Stimulated activated CD8-positive, alpha-beta memory T cell treated with anti-CD3 and anti-CD28 coated beads, Interleukin-4, amount 100 ng/mL, for 4 hours (primary cell): ENCODE results near the gene NAGLU.
A peak's percentile ranks its signal among the peaks of the same experiment; 100 is the strongest.

Experiments used
- DNase-seq, 2 donors: peaks; one replicate each; pipeline ENCODE4 v3.0.0-alpha.2; 2020; ENCODE audit warnings: low read depth in 2 of 2, low spot score in 1 of 2

NAGLU gene

DNA sequence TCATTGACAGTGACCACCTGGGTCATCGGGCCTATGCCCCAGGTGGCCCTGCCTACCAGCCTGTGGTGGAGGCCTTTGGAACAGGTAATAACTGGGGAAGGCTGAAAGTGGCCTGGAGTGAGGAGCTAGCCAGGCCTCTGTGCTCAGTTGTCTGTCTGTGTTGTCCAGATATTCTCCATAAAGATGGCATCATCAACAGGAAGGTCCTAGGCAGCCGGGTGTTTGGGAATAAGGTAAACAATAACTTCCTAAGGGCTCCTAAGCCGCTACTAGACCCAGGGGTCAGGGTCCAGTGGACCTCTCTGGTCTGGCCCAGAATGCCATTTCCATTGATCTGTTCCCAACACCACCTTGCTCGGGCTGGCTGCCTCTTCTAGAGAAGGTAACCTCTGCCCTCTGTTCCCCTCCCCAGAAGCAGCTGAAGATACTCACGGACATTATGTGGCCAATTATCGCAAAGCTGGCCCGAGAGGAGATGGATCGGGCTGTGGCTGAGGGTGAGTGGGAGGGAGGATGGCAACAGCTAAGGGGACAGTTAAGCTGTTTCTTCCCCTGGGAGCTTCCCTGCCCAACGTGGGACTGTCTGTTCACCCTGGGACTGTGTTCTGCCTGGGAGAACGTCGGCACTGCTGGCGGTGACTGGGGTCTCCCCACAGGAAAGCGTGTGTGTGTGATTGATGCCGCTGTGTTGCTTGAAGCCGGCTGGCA, 28.9 kb downstream of the NAGLU start:
- DNase-seq = no peak

DNA sequence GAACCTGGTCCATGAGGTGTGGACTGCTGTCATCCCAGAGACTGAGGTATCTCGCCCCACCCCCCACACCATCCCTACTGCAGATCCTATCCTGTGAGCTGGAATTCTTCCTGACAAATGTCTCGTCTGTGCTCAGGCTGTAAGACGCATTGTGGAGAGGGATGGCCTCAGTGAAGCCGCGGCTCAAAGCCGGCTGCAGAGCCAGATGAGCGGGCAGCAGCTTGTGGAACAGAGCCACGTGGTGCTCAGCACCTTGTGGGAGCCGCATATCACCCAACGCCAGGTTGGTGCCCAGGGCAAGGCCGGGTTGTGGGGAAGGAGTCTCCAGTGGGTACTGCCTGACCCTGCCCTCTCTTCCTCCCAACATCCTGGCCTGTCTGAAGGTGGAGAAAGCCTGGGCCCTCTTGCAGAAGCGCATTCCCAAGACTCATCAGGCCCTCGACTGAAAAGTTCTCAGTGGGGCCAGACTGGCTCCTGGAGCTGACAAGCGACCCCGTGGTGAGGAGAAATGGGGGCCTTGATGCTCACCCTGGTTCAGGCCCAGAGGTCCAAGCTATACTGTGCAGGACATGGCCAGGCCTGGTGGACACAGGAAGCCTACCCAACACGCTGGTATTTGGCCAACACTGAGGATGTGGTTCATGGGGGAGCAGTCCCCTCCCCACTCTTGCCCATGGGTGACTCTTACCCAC, 29.6 kb downstream of the NAGLU start:
- DNase-seq = no peak

DNA sequence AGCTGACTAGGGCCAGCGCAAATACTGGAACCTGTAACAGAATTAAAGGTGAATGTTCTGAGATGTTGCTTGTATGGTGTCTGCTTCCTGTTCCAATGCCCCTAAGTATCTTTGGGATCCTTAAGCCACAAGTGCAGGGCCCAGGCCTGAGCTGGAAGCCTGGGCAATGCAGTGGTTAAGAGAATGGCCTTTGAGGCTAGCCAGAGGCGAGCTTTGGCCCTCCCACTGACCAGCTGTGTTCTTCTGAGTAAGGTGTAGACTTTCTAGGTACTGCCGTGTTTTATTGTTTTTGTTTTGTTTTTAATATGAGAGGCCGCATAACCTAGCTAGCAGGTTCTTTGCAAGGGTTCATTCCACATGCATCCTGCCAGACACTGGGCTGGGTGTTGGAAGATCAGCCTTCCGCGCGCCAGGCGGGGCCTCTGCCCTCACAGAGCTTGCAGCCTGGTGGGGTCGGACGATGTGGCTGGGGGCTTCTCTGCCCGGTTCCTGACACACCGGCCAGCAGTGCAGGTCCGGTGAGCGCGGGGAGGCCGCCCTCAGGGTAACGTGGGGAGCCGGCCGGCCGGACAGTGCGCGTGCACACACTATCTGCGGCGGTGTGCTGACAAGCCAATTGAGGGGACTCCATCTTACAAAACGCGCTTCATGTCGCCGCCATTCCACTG, 30.3 kb downstream of the NAGLU start:
- DNase-seq = no peak

DNA sequence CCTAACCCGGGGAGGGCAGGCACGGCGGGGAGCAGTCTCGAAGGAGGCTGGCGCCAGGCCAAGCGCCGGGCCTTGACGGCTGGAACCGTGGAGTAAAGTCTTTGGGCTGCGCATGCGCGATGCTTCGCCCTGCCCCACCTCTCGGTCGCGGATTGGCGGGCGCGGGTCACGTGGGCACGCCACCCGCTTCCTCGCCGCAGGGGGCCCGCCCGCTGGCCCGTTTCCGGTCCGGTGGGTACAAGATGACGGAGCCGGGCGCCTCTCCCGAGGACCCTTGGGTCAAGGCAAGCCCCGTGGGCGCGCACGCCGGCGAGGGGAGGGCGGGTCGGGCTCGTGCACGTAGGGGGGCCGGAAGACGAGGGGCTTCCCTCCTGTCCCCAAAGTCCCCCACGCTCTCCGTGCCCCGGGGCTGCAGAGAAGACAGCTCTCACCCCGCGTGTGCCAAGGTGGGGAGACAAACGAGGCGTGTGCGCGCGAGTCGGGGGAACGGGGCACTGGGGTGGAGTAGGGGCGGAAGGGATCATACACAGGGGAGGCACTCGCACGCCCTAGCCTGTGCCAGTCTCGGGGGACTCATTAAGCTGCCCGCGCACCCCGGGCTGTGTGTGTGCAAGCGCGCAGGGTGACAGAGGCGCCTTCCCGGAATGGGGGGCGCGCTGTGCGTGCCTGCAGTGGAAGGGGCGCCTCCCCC, 31.0 kb downstream of the NAGLU start, which contains the start of gene MLX:
TSS of gene MLX (plus strand) at position 218 of the 691 bp plus-strand sequence. CDS start at position 243, 25 bp downstream.
- peak; percentile 72 to 86 for DNase-seq

DNA sequence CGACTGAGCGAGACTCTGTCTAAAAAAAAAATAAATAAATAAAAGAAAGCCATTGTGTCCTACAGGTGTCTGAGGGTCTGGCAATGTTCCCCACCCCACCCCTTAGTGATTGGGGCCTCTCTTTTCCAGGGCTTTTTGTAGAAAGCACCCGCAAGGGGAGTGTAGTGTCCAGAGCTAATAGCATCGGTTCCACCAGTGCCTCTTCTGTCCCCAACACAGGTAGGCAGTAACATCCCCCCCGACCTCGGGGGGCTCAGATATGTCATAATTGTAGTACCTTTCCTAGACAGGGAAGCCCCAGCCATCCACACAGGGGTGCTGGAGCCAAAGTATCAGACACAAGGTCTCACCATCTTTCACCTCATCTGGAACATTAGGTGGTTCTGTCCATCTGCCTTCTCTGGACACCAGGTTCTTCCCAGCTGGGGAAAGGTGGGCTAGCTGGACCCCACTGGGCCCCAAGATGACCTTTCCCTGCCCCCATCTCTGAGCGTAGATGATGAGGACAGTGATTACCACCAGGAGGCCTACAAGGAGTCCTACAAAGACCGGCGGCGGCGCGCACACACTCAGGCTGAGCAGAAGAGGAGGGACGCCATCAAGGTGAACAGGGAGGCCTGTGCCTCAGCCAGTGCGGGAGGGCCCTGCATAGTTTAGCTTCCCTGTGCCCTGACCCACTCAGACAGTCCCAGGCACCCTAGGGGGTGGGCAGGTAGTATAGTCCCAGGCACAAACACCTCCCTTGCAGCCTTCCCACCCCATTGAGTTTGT, 32.5 kb downstream of the NAGLU start:
- DNase-seq = no peak

DNA sequence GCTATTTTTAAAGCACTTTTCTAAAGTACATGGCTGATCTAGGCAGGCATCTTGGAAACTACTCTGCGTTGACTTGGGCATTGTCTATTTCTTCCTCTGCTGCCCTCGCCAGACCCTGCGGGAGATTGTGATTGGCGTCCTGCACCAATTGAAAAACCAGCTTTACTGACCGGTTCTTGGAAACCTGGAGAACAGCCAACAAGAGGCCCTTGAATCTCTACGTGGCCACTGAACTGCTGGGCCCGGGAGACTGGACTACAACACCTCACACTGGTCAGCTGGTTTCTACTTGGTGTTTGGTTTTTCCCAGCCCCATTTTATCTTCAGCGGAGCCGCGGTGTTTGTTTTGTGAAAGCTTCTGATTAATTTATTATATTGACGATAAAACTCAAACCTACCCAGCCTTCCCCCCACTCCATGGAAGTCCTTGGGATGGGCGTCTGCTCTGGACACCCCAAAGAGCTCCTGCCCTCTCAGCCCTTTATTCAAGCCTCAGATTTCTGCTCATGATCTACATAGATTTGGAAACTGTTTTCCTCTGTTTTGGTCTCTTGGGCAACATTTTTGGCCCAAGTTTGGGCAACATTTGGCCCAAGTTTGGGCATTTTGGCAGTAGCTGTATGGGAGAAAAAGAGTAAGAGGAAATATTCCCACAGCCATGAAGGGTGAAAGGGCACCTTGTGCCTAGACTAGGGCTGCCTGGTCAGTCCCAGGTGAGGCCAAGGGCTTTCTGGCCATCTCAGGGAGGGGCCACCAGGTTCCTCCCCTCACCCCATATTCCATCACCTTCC, 35.6 kb downstream of the NAGLU start:
- no peak for DNase-seq

DNA sequence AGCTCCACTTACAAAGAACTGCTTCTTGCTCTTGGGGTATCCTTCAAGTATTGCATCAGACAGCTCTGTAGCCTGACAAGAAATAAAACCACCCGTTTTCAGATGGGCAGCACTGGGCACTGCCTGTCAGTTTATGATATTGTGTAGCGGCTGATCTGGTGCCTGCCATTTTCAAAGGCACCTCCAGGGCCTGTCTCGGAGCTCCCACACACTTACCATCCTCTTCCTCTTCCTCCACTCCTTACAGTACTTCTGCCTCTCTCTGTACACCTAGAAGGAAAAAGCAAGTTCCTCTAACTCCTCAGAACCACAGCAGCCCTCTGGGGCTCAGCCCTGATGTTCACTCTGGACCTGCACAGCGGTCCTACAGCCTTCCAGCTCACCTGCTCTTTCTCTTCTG, 37.1 kb downstream of the NAGLU start:
- DNase-seq = no peak

DNA sequence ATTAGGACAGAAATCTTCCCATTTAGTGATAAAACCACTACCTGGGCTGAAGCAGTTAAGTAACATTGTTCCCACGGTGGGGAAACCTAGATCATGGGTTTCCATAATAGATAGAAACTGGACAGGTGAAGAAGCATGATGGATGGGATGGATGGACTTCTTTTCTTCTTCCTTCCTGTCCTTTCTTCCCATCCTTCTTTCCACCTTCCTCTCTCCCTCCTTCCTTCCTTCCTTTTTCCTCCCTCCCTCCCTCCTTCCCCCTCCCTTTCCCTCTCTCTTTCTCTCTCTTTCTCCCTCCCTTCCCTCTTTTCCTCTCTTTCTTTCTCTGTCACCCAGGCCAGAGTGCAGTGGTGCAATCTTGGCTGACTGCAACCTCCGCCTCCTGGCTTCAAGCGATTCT, 38.4 kb downstream of the NAGLU start:
- DNase-seq = no peak

DNA sequence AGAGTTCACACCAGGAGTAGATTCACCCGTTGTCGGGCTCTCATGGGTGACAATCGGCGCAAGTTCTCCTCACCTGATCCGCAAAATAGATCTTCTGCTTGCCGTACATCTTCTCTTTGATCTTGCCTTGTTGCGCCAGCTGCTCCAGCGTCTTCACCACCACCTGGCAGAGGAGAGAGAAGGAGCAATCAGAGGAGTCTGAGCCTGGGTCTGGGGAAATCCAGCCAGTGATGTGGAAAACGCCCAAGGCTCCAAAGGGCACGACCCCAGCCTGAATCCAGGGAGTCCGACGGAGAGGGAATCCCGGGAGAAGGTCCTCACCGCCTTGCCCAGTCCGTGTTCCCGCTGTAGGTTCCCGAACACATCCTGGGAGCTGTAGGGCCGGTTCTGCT, 41.1 kb downstream of the NAGLU start:
- no peak for DNase-seq

DNA sequence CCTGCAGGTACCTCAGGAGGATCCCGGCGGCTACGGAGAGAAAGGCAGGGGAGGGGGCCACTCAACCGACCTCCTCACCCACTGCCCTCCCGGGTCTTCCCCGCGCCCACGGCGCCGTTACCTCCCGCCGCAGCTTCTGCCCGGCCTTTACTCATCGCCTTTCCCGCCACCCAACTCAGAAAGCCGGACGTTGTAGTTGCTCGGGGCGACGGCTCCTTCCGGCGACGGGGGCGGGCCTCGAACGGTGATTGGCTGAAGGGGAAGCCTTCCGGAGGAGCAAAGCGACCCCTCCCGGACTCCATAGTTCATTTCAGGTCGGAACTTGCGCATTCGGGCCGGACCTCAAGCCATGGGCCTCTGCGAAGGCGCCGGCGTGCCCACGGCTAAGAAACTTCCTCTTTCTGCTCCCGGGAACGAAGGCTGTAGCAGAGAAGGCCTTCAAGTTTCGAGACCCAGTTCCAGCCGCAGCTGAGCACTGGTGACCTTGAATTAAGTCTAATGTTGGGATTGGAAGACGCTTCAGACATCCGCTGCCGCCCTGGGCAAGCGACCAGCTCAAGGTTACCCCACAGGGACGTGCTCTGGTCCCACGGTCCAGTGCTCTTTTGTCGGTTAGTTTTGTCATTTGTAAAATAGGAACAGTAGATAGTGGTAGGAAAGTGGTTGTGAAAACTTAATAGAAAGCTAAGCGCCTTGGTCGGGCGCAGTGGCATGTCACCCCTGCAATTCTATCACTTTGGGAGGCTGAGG, 41.7 kb downstream of the NAGLU start, which contains the start of gene PSMC3IP:
TSS of gene PSMC3IP (minus strand) at position 198 of the 750 bp plus-strand sequence. CDS start at position 155, 43 bp downstream.
- DNase-seq = peak; percentile 80 to 81

DNA sequence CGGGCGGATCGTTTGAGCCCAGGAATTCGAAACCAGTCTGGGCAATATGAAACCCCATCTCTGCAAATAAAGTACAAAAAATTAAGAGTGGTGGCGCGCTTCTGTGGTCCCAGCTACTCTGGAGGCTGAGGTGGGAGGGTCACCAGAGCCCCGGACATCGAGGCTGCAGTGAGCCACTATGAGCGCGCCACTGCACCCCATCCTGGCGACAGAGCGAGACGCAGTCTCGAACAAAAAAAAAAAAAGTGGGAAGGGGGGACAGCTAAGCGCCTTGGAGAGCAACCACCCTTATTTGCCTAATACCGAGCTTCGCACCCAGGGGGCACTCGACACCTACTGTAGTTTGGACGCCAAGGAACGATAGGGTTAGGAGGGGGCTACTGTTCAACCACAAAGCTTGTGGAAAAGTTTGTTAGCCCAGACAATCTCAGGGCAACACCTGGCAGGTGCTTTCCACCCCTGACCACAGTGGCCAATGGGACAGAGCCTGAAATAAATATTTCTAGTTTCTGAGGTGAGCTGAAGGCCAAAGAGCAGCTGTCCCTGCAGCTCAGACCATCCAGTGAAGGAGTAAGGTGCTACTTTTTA, 42.3 kb downstream of the NAGLU start:
- peak in 1 of 2 donors; percentile 27 for DNase-seq

DNA sequence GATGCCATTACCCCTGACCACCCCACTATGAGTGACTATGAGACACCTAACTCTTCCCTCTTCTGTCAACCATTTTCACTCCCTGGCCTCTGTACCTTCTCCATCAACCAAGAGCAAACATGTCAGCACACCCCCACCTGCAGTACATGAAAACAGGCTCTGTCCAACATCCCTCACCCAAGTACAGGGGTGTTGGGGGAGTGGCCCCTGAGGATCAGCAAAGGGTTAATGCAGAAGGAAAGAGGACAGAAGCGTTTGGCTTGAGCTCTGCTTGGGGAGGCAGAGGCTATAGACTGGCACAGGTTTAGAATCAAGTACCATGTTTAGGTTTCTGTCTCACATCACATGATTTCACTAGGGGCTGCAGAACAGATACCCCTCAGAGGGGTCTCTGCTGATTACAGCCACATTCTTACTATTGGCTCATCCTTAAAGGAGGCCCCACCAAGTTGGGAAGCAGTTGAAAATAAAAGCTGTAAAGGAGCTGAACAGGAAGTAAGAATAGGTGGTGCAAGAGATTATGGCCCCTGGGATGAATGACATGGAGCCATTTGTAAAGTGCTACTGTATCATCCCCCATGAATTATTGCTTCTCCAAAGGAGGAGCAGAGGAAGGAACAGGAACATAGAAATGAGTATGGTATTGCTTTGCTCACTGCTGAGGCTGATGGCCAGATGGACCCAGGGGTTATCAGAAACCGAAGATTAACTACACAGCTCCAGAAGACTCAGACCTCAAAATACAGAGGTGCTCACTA, 43.9 kb downstream of the NAGLU start:
- DNase-seq = no peak

DNA sequence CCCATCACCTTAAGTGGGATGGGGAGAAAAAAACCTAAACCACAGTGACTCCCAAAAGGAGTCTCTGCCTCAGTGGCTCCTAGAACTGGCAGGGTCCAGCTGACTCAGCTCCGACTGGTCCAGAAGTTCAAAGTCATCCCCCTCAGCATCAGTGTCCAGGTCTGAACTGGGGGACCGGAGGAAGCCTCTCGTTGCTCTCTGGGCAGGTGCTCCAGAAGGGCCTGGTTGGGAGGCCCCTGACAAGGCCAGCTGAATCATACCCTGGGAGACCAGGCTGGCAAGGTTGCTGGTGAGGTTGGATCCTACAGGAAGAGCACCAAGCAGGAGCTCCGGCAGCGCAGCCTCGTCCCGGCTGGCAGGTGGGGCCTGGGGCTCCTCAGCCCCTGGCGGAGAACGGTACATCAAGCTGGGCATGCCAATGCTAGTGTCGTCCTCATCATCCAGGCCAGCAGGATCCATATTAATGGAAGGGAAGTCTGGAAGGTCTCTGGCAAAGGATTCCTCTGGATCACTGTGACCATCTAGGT, 45.8 kb downstream of the NAGLU start:
- DNase-seq = no peak

DNA sequence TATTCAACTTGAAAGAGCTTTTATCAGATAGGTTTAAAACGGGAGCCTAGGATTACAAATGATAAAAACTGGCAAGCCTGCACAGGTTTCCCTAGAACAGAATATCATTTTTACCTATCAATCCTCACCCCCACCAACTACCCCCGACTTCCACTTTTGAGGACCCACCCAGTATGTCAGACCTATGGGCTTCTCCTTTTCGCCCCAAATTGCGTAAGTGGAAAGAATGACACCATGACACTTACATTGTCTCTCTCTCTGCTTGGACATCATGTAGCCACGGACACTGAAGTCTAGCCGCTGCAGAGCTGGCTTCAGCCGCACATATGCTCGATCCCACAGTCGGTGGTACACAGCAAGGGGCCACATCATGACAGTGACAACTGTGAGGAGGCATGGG, 48.8 kb downstream of the NAGLU start:
- DNase-seq = no peak

DNA sequence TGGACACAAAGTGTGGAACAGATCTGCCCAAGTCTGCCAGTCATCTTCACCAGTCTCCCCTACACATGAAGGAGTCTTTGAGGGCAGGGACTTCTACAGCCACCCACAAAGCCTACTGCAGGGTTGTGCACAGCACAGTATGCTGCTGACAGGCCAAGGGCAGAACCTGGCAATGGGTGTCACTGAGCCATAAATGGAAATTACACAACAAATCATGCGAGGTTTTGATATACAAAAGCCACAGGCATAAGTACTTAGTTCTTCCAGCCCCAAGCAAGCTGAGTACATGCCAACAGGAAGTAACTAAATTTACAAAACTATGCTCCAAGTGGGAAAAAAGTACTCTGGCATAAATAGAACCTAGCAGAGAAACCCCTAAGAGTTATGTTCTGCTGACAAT, 49.3 kb downstream of the NAGLU start:
- DNase-seq = no peak

DNA sequence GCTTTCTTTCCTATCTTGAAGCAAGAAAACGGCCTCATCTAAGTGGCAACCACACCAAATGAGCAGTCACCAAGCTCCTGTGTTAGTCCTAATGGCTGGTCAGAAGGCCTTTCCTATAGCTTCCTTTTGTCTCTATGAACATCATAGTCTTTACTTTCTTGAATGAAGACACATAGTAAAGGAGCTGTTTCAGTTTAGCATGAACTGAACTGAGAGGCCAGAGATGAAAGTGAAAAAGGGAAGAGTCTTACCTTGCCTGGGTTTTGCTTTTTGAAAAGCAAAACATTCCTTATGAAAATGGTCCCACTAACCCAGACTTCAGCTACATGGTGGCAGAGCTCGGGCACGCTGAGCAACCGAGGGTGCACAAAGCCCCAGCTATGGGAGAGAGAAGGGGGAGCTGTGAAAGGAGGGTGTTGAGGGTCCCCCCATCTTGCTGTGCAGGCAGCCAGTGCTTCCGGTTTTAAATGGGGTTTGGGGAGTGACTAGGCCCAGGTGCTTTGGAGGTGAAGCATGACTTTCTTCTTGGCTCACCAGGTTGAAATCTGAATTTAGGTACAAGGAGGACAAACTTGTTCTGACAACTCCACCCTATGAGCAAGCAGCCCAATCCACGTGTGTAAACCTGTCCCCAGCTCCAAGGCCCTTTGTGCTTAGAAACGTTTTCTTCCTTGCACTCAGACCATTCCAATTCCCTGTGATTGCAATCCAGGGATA, 50.6 kb downstream of the NAGLU start:
- no peak for DNase-seq

DNA sequence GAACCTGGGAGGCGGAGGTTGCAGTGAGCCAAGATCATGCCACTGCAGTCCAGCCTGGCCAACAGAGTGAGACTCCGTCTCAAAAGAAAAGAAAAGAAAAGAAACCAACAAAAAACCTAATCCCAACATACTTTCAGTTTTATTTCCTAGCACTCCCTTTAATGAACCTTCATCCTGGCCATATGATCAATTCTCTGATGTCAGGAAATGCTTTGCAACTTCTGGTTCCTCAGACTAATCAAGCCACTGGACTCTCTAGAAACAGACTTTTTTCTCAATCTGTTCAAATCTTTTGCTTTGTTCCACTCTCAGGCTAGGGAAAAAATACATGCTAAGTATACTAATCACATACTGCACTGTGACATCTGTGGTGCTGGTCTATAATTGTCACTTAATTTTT, 54.8 kb downstream of the NAGLU start:
- DNase-seq = no peak
